HUES64 (cell line): ENCODE data around the gene REEP3.
"Not testable (repeated sequence)": the region's sequence is repeated elsewhere in the genome, so short reads cannot be mapped to it uniquely, and the experiment has no call there.

ENCODE experiments used
- H3K27ac ChIP-seq: 2 replicates; pipeline ENCODE4 v1.7.0; 2013; ENCODE audit warnings: low read depth, low read length, inconsistent platforms
- H3K27me3 ChIP-seq: 2 replicates; pipeline ENCODE4 v1.6.1; 2013; ENCODE audit warnings: mild to moderate bottlenecking, low read length; ENCODE audit not compliant: insufficient read depth
- H3K36me3 ChIP-seq: 2 replicates; pipeline ENCODE4 v1.6.1; 2013; ENCODE audit warnings: mild to moderate bottlenecking, low read length; ENCODE audit not compliant: insufficient read depth
- H3K4me1 ChIP-seq: 2 replicates; pipeline ENCODE4 v1.6.1; 2013; ENCODE audit warnings: mild to moderate bottlenecking, low read length, moderate library complexity; ENCODE audit not compliant: insufficient read depth
- H3K4me3 ChIP-seq: 2 replicates; pipeline ENCODE4 v1.5.1; 2013; ENCODE audit warnings: mild to moderate bottlenecking, low read length, moderate library complexity
- H3K9ac ChIP-seq: 2 replicates; pipeline ENCODE4 v1.6.1; 2013; ENCODE audit warnings: mild to moderate bottlenecking, low read depth, low read length
- H3K9me3 ChIP-seq: 2 replicates; pipeline ENCODE4 v1.6.1; 2013; ENCODE audit warnings: low read depth, low read length; ENCODE audit not compliant: insufficient read depth
- WGBS: fragments of 150-250, 120-280 bp; methylation state at CpG from one replicate; pipeline ENCODE4 v1.1.7; 2013; ENCODE audit warnings: missing lambda C conversion rate; 5-methylcytosine and 5-hydroxymethylcytosine counted together

Gene REEP3

DNA sequence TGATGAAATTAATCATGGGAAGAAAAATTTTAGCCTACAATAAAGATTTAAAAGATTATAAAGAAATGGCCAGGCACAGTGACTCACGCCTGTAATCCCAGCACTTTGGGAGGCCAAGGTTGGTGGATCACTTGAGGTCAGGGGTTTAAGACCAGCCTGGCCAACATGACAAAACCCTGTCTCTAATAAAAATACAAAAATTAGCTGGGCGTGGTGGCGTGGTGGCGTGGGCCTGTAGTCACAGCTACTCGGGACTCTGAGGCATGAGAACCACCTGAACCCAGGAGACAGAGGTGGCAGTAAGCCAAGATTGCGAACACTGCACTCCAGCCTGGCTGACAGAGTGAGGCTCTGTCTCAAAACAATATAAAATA, 28.9 kb upstream of the REEP3 start:
- H3K27me3 ChIP-seq, H3K4me3 ChIP-seq, H3K9ac ChIP-seq, H3K27ac ChIP-seq, H3K9me3 ChIP-seq, H3K36me3 ChIP-seq: not testable (repeated sequence)
- WGBS = 90% methylated on average over 6 of the region's 6 CpGs
- peaks cover 12% of the 10 kb centered on the region for H3K4me1 ChIP-seq

DNA sequence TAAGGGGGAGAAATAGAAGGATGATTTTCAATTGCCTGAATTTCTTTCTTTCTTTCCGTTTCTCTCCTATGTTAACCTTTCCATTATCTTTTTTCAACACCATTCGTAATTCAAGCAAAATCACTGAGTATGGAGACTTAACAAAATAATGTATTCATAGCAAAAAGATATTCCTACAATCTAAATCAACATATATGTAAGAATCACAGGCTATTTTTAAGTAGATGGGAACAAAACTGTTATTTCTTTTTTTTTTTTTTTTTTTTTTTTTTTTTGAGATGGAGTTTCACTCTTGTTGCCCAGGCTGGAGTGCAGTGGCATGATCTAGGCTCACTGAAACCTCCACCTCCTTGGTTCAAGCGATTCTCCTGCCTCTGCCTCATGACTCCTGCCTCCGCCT, 28.2 kb upstream of the REEP3 start:
- H3K9ac ChIP-seq = no peak overlapping the region
- peaks cover 12% of the 10 kb centered on the region for H3K4me1 ChIP-seq
- H3K27me3 ChIP-seq = no peaks in the 10 kb centered on the region
- H3K4me3 ChIP-seq = no peak overlapping the region
- WGBS = 99% methylated on average over 2 of the region's 4 CpGs
- H3K9me3 ChIP-seq = no peaks in the 10 kb centered on the region
- H3K36me3 ChIP-seq = peaks cover 7% of the 10 kb centered on the region
- H3K27ac ChIP-seq = no peak overlapping the region

DNA sequence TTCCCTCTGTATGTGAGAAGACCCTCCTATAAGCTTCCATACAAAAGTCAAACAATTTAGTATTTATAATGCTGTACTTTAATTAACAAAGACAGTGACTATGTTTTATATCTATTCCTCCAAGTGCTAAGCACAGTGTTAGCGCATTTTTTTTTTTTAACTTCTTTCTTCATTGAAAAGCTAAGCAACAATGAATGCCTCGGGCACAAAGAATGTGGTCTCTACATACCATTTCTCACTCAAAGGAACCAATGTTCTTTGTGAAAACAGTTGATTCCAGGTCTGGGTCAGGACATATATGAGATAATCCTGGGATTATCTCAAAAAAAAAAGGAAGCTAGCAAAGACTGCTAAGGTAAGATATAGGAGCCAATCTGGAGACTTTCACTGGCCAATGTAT, 26.2 kb upstream of the REEP3 start:
- Histone ChIP-seq H3K9me3 (no peaks in the 10 kb centered on the region), H3K4me1 (peaks cover 12% of the 10 kb centered on the region), H3K4me3 (no peak overlapping the region), H3K9ac (no peak overlapping the region), H3K27me3 (no peaks in the 10 kb centered on the region), H3K27ac (0 out of 2 replicates have a peak overlapping the region, but pooled peaks have one; percentile 32), H3K36me3 (peaks cover 6% of the 10 kb centered on the region)
- WGBS = 88% methylated on average over 2 of the region's 2 CpGs

DNA sequence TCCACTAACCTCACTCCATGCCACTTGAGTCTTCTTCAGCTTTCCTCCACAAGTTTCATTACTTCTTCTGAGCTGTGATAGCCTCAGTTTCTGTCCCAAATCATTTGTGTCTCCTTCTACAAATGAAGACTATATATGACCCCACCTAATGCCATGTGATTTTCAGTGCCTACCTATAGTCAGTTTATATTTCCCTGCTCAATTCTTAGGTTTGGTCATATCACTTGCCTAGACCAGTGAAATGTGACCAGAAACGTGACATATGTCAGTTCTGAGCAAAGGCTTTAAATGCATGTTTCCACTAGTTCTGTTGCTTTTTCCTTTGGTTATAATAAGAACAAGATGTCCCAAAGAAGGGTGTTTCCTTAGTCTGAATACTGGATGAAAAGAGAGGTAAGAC, 24.6 kb upstream of the REEP3 start:
- 91% methylated on average over 1 of the region's 1 CpG for WGBS
- H3K9ac ChIP-seq = no peak overlapping the region
- H3K9me3 ChIP-seq = no peaks in the 10 kb centered on the region
- no peak overlapping the region for H3K4me3 ChIP-seq
- no peaks in the 10 kb centered on the region for H3K27me3 ChIP-seq
- no peaks in the 10 kb centered on the region; the same call in 1 of the 2 replicates for H3K36me3 ChIP-seq
- H3K4me1 ChIP-seq = peaks cover 12% of the 10 kb centered on the region
- H3K27ac ChIP-seq = no peak overlapping the region

DNA sequence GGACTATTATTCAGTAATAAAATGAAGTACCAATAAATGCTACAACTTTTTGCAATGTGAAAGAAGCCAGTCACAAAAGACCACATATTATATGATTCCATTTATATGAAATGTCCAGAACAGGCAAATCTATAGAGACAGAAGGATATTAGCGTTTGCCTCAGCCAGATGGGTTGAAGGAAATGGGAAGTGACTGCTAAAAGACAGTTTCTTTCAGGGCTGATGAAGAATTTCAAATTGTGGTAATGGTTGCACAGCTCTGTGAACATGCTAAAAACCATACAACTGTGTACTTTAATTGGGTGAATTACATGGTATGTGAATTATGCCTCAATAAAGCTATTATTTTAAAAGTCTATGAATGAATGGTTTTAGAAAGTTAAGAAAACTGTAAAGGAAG, 23.9 kb upstream of the REEP3 start:
- 94% methylated on average over 1 of the region's 1 CpG for WGBS
- Histone ChIP-seq H3K27ac (no peak overlapping the region), H3K36me3 (no peaks in the 10 kb centered on the region; the same call in 1 of the 2 replicates), H3K4me3 (no peak overlapping the region), H3K27me3 (no peaks in the 10 kb centered on the region), H3K4me1 (peaks cover 12% of the 10 kb centered on the region), H3K9ac (no peak overlapping the region), H3K9me3 (no peaks in the 10 kb centered on the region)

DNA sequence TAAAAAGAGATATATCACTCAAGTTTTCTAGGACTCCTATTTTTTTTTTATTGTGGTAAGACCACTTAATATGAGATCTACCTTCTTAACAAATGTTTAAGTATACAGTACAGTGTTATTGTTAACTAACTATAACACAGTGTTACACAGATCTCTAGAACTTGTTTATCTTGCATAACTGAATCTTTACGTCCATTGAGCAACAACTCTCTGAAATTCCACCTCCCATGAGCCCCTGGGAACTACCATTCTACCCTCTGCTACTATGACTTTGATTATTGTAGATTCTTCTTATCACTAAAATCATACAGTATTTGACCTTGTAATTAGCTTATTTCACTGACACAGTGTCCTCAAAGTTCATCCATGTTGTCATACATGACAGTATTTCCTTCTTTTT, 22.5 kb upstream of the REEP3 start:
- Histone ChIP-seq H3K9me3 (no peaks in the 10 kb centered on the region), H3K9ac (no peak overlapping the region), H3K27me3 (no peaks in the 10 kb centered on the region), H3K36me3 (no peaks in the 10 kb centered on the region; the same call in 1 of the 2 replicates), H3K4me1 (peaks cover 10% of the 10 kb centered on the region), H3K4me3 (no peak overlapping the region), H3K27ac (no peak overlapping the region)
- WGBS = 93% methylated on average over 1 of the region's 1 CpG

DNA sequence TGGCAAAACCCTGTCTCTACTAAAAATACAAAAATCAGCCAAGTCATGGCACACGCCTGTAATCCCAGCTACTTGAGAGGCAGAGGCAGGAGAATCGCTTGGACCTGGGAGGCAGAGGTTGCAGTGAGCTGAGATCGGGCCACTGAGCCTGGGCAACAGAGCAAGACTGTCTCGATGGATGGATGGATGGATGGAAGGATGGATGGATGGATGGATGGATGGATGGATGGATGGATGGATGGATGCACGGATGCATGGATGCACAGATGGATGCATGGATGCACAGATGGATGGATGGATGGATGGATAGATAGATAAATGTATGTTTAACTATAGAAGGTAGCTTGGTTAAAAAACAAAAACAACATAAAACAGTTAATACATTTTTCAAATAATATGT, 20.6 kb upstream of the REEP3 start:
- H3K27me3 ChIP-seq, H3K4me3 ChIP-seq, H3K9ac ChIP-seq, H3K27ac ChIP-seq, H3K36me3 ChIP-seq, H3K9me3 ChIP-seq: not testable (repeated sequence)
- WGBS = 93% methylated on average over 5 of the region's 5 CpGs
- peaks cover 18% of the 10 kb centered on the region for H3K4me1 ChIP-seq

DNA sequence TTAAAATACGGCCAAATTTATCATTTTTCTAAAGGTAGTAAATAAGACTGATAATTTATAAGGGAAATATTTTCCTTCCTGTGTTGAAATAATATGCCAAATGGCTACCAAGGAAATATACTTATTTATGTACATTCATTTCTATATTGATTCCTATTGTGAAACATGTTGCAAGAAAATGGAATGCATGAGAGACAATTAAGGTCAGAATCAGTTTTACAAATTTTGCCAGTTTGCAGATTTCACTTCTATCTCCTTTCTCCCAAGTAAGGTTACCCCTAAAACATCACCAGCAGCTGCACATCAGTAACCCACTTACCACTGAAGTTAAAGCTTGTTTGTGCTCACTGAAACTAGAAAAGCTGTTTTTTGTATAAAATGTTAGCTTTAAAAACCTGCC, 19.2 kb upstream of the REEP3 start:
- H3K36me3 ChIP-seq = no peaks in the 10 kb centered on the region
- WGBS = 100% methylated on average over 1 of the region's 1 CpG
- peaks cover 28% of the 10 kb centered on the region for H3K4me1 ChIP-seq
- no peaks in the 10 kb centered on the region for H3K9me3 ChIP-seq
- no peak overlapping the region for H3K9ac ChIP-seq
- H3K4me3 ChIP-seq = no peak overlapping the region
- H3K27ac ChIP-seq = no peak overlapping the region
- H3K27me3 ChIP-seq = no peaks in the 10 kb centered on the region

DNA sequence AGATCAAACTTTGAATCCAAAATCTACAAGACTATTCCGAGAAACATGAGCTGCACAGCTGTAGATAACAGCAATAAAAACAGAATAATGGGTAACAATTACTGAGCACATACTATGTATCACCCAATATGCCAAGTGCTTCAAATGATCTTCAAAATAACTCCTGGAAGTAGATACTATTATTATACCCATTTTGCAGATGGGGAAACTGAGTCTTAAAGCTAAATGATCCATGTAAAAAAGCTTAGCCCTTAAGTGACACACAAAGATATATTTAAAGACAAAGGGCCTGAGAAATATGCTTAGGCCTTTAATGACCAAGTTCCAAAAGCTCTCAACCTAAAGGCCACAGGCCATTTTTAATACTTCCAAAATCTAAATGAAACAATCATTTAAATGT, 18.4 kb upstream of the REEP3 start:
- no peak overlapping the region for H3K27ac ChIP-seq

DNA sequence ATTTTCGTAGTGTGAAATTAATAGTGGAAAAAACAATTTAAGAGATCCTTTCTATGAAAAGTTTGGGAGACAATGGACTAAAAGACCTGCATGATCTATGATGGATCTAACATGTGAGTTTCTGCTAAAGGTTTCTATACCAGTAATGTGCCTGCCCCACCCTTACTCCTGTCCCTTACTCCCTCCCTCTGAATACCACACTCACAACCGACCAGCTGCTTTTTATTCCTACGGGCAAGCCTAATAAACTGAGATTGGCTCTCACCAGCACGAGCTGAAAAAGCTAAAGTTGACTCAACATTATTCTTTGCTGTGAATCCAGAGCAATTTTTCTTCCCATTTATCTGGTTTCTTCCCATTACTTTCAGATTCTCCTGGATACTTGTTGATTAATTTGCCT, 17.8 kb upstream of the REEP3 start:
- 89% methylated on average over 4 of the region's 4 CpGs for WGBS
- no peak overlapping the region for H3K4me3 ChIP-seq
- H3K9me3 ChIP-seq = no peaks in the 10 kb centered on the region
- H3K36me3 ChIP-seq = no peaks in the 10 kb centered on the region
- no peak overlapping the region for H3K9ac ChIP-seq
- H3K4me1 ChIP-seq = peaks cover 28% of the 10 kb centered on the region
- H3K27ac ChIP-seq = peak overlapping the region; percentile 8; the same call in 1 of the 2 replicates
- no peaks in the 10 kb centered on the region for H3K27me3 ChIP-seq

More for the DNA sequence above, 18.4 kb upstream of the REEP3 start:
- no peak overlapping the region for H3K9ac ChIP-seq
- no peaks in the 10 kb centered on the region for H3K9me3 ChIP-seq
- H3K27me3 ChIP-seq = no peaks in the 10 kb centered on the region
- WGBS = 100% methylated on average over 1 of the region's 1 CpG
- peaks cover 28% of the 10 kb centered on the region for H3K4me1 ChIP-seq
- no peaks in the 10 kb centered on the region for H3K36me3 ChIP-seq
- no peak overlapping the region for H3K4me3 ChIP-seq

DNA sequence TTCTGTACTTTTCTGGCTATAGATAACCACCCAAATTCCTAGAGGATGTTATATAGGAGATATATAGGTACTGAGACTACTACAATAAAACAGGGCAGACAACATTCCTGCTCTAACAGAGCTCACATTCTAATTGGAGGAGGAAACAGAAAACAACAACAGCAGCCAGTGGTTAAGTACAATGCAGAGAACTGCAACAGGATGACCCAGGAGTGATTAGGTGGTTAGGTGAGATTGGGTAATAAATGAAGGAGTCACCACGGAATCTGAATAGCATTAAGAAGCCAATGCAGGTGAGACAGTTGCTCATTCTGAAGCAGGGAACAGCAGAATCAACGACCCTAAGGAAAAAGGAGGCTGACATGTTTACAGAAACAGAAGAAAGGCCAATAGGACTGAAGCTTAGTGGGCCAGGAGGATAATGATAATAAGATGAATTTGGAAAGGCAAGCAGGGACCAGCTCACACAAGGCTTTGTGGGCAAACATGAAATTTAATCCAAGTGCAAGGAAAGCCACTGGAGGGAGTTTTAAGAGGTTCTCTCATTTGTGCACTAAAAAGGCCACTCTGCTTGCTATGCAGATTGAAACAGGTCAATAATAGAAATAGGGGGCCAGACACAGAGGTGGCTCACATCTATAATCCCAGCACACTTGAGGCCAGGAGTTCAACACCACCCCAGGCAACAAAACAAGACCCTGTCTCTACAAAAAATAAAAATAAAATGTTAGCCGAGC, 16.9 kb upstream of the REEP3 start:
- H3K36me3 ChIP-seq = no peaks in the 10 kb centered on the region

DNA sequence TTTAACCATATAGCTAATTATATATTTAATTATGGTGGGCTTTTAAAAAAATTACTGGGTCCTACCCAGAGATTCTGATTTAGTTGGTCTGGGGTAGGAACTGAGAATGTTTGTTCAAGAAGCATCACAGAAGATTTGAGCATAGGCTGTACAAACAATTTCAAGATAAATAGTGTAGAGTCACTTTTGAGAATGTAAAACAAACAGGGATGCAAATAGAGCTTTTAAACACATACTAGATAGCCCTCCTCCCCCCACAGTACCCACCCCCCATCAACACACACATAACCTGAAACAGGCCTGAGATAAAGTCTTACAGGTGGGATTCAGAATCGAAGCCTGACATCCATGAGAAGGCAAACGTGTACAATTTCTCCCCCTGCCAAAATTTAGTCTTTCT, 15.6 kb upstream of the REEP3 start:
- Histone ChIP-seq H3K9me3 (no peaks in the 10 kb centered on the region), H3K9ac (no peak overlapping the region), H3K4me1 (peaks cover 28% of the 10 kb centered on the region), H3K27me3 (no peaks in the 10 kb centered on the region), H3K36me3 (no peaks in the 10 kb centered on the region), H3K27ac (no peak overlapping the region), H3K4me3 (no peak overlapping the region)
- WGBS = 83% methylated on average over 2 of the region's 2 CpGs

More for the DNA sequence above, 16.9 kb upstream of the REEP3 start:
- 64% methylated on average over 3 of the region's 3 CpGs for WGBS
- Histone ChIP-seq H3K27me3 (no peaks in the 10 kb centered on the region), H3K4me1 (peaks cover 28% of the 10 kb centered on the region), H3K9me3 (no peaks in the 10 kb centered on the region), H3K27ac (peak overlapping the region; percentile 25; the same call in 1 of the 2 replicates), H3K4me3 (no peak overlapping the region), H3K9ac (no peak overlapping the region)
